Stimulated activated CD4-positive, alpha-beta T cell treated with anti-CD3 and anti-CD28 coated beads, Interleukin-1b, Interleukin-23, amount 100 ng/mL, for 1 hour (primary cell): ENCODE measurements around the gene PPP1R16B.

ENCODE experiments used
- DNase-seq, 2 donors: peaks; one replicate each; pipeline ENCODE4 v3.0.0-alpha.2; 2020; ENCODE audit warnings: low read depth in 2 of 2

The PPP1R16B gene

GRCh38 chr20:38805502-38805957 lies at the start of gene PPP1R16B:
Gene PPP1R16B (plus strand): TSS chr20:38805697. CDS start chr20:38835926, 30,229 bp downstream.
- peak; percentile 43 to 62 for DNase-seq

DNA sequence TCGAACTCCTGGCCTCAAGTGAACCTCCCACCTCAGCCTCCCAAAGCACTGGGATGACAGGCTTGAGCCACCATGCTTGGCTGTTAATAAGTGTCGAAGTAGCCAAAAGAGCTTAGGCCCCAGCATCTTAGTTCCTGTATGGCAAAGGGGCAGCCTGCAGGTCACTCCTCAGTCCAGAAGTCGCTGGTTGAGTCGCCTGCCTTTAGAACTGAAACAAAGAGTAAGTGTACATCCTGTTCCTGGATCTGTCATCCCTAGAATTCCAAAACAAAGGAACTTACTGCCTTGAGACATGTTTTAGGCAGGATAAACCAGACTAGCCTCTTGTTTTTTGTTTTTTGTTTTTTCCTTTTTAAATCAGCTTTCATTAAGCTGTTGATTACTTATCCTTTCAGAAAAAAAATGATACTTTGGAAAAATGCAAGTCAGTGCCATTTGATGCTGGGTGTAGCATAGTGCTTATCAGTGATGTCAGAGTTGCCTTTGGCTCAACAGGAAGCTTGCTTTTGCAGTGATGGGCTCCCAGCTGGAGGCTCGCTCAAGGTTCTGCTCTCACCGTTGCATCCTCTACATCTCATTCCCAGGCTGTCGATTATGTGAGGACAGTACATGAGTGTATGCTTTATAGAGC lies 48.2 kb upstream of the PPP1R16B start:
- no peak for DNase-seq

DNA sequence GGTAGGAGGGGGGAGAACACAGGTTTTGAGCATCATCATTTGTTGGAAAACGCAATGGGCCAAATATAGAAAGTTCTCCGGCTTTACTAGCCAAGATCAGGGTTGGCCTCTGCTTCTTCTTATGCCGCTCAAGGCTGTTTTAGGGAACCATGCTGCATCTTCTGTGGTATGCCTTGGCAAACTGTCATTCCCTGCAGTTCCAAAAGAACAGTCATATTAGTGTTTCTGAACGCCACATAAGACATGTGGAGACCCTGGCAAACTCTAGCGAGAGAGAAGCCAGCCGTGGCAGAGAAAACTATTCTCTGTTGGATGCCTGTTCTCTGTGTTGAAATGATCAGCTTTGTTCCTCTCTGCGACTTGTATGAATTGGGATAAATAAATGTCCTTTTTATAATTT lies 46.4 kb upstream of the PPP1R16B start:
- no peak for DNase-seq

DNA sequence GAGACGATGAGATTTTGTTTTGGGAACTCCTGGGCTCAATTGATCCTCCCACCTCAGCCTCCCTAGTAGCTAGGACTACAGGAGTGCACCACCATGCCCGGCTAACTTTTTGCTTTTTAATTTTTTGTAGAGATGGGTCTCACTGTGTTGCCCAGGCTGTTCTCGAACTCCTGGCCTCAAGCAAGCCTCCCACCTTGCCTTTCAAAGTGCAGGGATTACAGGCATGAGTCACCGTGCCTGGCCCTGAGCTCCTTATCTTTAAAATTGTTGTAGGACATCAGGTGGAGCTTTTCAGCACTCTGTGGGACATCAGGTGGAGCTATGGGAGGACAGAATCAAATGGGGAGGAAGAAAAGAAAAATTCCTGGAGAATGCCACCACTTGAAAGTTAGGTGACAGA lies 44.5 kb upstream of the PPP1R16B start:
- DNase-seq, result no peak

DNA sequence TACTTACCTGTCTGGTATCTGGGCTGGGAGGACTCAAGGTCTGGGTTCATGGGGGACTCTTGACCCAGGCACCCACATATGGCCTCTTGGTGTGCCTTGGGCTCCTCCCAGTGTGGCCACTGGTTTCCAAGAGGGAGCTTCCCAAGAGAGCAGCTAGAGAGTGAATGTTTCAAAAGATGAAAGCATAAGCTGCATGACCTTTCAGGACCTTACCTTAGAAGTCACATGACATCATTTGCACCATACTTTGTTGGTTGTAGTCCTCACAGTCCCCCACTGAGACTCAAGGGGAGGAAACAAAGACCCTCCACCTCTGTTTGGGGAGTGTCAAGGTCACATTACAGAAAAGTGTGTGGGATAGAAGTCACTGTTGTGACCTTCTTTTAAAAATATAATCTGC lies 43.3 kb upstream of the PPP1R16B start:
- no peak for DNase-seq

- DNase-seq, result no peak
Measured at GRCh38 chr20:38763616-38764015, 41.9 kb upstream of the PPP1R16B start.

GRCh38 chr20:38764567-38765318 lies 40.8 kb upstream of the PPP1R16B start:
- DNase-seq, result peak in 1 of 2 donors; percentile 21

DNA sequence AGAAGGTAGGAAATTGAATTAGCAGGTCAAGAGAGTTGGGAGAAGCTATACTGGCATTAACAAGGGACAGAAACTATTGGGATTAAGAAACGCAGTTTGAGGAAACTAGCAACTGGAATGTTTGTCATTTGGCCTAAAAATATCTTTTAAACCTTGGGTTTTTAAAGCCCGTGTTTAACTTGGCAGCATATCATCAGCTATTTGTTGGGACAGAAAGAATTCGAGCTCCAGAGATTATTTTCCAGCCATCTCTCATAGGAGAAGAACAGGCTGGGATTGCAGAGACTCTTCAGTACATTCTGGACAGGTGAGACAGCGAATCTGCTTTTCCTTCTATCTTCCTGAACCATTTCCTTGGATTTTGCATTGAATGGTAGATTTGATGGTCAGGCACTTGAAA lies 39.4 kb upstream of the PPP1R16B start:
- DNase-seq, result no peak

GRCh38 chr20:38769376-38770295 lies 35.9 kb upstream of the PPP1R16B start:
- no peak for DNase-seq

DNA sequence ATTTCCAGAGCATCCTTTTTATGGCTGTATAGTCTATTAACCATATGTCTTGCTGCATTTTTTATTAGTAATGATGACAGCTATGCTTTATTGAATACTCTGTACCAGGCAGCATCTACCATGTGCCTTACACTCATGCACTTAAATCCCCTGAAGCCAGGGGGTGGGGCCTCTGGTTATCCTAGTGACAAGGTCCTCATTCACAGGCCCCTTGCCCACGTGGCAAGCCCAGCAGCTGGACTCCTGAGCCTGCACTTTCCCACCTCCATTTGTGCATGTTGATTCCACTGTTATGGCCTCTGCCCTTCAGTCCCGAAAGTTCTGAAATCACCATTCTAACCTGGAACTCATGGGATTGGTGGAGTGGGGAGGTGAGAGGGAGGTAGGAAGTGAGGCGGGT lies 35.0 kb upstream of the PPP1R16B start:
- no peak for DNase-seq

- DNase-seq, result no peak
Measured at GRCh38 chr20:38770970-38771369, 34.5 kb upstream of the PPP1R16B start.

GRCh38 chr20:38771621-38772020 lies 33.9 kb upstream of the PPP1R16B start:
- DNase-seq, result no peak

DNA sequence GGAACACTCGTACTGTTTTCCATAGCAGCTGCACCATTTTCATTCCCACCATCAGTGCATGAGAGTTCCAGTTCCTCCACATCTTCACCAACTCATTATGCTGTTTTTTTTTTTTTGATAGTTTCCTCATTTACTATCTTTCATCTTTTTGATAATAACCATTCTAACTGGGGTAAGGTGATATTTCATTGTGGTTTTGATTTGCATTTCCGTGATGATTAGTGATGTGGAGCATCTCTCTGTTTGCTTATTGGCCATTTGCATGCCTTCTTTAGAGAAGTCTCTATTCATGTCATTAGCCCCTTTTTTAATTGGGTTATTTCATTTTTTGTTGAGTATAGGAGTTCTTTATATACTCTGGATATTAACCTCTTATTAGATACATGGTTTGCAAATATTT lies 31.3 kb upstream of the PPP1R16B start:
- no peak for DNase-seq

DNA sequence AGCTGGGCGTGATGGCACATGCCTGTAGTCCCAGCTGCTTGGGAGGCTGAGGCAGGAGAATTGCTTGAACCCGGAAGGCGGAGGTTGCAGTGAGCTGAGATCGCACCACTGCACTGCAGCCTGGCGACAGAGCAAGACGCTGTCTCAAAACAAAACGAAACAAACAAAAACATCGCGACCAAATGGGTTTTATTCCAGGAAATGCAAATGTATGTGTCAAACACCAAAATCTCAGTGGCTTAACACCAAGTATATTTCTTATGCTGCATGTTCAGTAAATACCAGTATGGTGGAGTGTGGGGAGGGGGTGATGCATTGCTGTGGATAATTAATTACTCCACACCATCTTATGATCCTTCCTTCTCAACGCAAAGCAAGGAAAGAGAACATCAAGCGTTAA lies 29.1 kb upstream of the PPP1R16B start:
- no peak for DNase-seq

DNA sequence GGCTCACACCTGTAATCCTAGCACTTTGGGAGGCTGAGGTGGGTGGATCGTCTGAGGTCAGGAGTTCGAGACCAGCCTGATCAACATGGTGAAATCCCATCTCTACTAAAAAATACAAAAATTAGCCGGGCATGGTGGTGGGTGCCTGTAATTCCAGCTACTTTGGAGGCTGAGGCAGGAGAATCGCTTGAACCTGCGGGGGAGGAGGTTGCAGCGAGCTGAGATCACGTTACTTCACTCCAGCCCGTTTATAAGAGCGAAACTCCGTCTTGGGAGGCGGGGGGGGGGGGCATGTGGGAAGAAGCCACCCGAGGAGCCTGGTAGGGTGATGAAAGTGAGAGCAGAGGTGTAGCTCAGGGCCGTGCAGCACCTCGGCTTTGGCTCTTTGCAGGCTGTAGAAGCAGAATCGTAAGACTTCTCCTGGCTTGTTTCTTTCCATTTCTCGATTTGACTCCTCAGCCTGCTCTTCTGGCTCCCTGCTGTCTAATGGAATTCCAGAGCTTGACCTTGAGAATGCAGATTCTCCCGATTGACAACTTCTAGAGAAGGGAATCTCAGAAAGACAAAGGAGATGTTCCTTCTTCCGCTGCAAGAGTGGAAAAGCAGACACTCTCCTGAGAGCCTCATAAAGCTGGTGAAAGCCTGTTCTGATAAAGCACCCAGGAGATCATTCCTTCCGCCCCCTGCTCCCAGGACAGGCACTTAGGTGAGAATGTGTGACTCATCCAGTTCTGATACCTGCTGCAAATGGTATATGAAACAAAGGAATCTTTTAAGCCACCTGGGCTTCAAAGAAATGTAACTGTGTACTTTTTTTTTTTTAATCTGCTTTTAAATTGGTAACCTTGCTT lies 26.0 kb upstream of the PPP1R16B start:
- DNase-seq, result no peak

DNA sequence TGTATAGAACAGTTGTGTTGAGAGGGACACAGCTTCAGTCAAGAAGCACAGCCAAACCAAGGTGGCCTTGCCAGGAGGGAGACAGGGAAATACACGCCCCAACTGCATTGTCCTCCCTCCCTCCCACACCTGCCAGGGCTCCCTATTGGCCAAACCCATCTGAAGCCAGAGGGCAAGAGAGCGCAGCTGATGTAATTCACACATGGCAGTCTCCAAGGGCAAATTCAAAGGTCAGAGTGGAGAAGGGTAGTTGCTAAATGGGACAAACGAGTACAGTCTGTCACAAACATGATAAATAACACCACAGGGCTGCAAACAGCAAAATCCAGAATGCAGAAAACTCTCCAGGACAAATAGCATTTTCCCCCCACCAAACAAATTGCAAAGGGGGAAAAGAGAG lies 23.2 kb upstream of the PPP1R16B start:
- DNase-seq, result no peak

- no peak for DNase-seq
Measured at GRCh38 chr20:38787870-38788269, 17.6 kb upstream of the PPP1R16B start.

DNA sequence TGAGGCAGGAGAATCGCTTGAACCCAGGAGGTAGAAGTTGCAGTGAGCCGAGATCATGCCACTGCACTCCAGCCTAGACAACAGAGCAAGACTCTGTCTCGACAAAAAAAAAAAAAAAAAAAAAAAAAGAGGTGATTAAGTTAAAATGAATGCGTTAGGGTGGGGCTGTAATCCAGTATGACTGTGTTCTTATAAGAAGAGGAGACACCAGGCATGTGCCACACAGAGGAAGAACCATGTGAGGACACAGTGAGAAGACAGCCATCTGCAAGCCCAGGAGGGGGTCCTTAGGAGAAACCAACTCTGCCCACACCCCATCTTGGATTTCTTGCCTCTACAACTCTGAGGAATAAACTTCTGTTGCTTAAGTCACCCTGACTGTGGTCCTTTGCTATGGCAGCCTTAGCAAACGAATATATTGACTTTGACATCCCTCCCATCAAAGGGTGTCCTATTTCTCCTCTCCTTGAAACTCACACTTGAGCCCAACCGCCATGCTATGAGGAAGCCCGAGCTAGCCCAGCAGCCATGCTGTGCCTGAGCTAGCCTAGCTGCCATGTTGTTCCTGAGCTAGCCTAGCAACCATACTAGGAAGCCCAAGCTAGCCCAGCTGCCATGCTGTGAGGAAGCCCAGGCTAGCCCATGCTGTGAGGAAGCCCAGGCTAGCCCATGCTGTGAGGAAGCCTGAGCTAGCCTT lies 15.8 kb upstream of the PPP1R16B start:
- no peak for DNase-seq

GRCh38 chr20:38790200-38791053 lies 15.1 kb upstream of the PPP1R16B start:
- DNase-seq, result no peak

DNA sequence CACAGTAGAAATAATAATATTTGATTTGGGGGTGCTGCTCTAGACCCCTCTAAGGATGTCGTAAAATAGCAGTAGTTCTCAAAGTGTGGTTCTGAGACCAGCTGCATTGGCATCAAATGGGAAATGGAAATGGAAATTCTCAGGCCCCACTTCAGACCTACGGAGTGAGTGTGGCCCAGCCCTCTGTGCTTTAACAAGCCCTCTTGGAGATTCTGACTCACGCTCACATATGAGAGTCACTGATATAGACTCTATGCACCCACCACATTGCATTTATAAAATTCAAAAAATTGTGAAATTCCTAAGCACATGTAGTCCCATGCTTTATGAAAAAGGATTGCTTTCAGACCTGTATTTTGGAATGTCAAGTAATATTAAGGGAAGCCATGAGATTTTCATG lies 14.2 kb upstream of the PPP1R16B start:
- no peak for DNase-seq
